Measurements from ENCODE around the gene CCBE1. TPM values are rescaled to one million over a fixed set of nuclear protein-coding genes. Genes with fewer than 3 reads are reported as not detected.

CCBE1 gene
- total and polyA plus RNA-seq, 2 donors (not counting 1 experiment from before 2014, with no cell fraction given), result 122 TPM

DNA sequence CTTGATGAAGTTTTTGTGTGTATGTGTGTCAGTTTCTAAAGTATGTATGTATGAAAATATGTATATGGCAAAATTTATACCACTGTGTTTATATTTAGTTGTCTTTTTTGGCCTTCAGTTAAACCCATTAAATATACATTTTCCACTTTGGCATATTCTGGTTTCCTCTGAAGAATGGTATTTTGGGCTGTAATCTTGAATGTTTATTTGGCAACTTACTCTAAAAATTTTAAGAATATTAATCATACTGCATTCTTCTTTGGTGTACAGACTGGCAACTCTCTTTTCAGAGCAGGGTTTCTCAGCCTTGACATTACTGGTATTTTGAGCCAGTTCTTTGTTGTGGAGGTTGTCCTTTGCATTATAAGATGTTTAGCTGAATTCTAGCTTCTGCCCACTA is 27.9 kb upstream of the CCBE1 start:
- no peaks in the 10 kb centered on the region for H3K9me3 ChIP-seq (ENCODE audit: control insufficient read depth, insufficient read depth, low read depth, low read length)
- DNase-seq (ENCODE audit: low read depth in 2 of 2), result peak; percentile 40 to 54
- H2AFZ ChIP-seq (ENCODE audit: low read length), result peak overlapping the region; percentile 23
- no peak overlapping the region for H3K9ac ChIP-seq (ENCODE audit: insufficient read depth, low read length)
- H3K4me1 ChIP-seq (ENCODE audit: control insufficient read depth, extremely low read depth, insufficient read depth, low read length), result peaks cover 6% of the 10 kb centered on the region
- TF ChIP-seq, protein P1, sequence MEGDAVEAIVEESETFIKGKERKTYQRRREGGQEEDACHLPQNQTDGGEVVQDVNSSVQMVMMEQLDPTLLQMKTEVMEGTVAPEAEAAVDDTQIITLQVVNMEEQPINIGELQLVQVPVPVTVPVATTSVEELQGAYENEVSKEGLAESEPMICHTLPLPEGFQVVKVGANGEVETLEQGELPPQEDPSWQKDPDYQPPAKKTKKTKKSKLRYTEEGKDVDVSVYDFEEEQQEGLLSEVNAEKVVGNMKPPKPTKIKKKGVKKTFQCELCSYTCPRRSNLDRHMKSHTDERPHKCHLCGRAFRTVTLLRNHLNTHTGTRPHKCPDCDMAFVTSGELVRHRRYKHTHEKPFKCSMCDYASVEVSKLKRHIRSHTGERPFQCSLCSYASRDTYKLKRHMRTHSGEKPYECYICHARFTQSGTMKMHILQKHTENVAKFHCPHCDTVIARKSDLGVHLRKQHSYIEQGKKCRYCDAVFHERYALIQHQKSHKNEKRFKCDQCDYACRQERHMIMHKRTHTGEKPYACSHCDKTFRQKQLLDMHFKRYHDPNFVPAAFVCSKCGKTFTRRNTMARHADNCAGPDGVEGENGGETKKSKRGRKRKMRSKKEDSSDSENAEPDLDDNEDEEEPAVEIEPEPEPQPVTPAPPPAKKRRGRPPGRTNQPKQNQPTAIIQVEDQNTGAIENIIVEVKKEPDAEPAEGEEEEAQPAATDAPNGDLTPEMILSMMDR (conservative IDR thresholded peaks at IDR 0.05 in 1 of 2, IDR thresholded peaks at IDR 0.05 in 1 of 2; ENCODE audit: low read depth in 1 of 2, low read length in 2 of 2), result no peak
- no peak for TF ChIP-seq EZH2 (IDR thresholded peaks at IDR 0.05; ENCODE audit: low read length, missing control alignments)
- no peaks in the 10 kb centered on the region for H3K27me3 ChIP-seq (ENCODE audit: control insufficient read depth, insufficient read depth, low read length)
- no peak overlapping the region for H3K4me3 ChIP-seq (replicated peaks in 1 of 4; ENCODE audit: control extremely low read depth in 1 of 4, insufficient read depth in 1 of 4, low read depth in 3 of 4, low read length in 4 of 4)
- H3K27ac ChIP-seq (ENCODE audit: insufficient read depth, low read length), result no peak overlapping the region
- no peaks in the 10 kb centered on the region for H3K79me2 ChIP-seq (ENCODE audit: control insufficient read depth, insufficient read depth, low read length)
- no peaks in the 10 kb centered on the region for H4K20me1 ChIP-seq (ENCODE audit: control insufficient read depth, extremely low read depth, insufficient read depth, low read length)
- H3K4me2 ChIP-seq (ENCODE audit: extremely low read depth, insufficient read depth, low read length), result no peak overlapping the region
- no peaks in the 10 kb centered on the region for H3K36me3 ChIP-seq (ENCODE audit: control insufficient read depth, insufficient read depth, low read length)

DNA sequence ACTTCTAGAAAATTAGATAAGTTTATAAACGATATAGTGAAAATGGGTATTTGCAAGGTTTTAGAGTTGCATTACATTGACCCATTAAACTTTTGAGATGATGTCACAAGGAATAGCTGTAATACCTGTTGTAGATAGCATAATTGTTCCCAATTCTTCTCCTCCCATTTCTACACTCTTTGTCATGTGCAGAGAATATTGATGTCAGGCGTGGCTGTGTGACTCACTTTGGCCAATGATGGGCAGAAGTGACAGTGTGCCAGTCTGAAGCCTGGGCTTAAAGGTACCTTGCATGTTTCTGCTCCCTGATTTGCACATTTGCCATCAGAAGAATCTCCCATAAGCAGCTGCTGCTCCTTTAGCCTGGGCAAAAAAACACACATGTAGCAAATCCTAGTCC is 26.9 kb upstream of the CCBE1 start:
- H3K4me1 ChIP-seq (ENCODE audit: control insufficient read depth, extremely low read depth, insufficient read depth, low read length), result peaks cover 15% of the 10 kb centered on the region
- H3K79me2 ChIP-seq (ENCODE audit: control insufficient read depth, insufficient read depth, low read length), result no peaks in the 10 kb centered on the region
- no peak for DNase-seq (ENCODE audit: low read depth in 2 of 2)
- no peak for TF ChIP-seq EZH2 (IDR thresholded peaks at IDR 0.05; ENCODE audit: low read length, missing control alignments)
- TF ChIP-seq, protein P1 (conservative IDR thresholded peaks at IDR 0.05 in 1 of 2, IDR thresholded peaks at IDR 0.05 in 1 of 2; ENCODE audit: low read depth in 1 of 2, low read length in 2 of 2), result no peak
- H3K27ac ChIP-seq (ENCODE audit: insufficient read depth, low read length), result no peak overlapping the region
- H3K27me3 ChIP-seq (ENCODE audit: control insufficient read depth, insufficient read depth, low read length), result no peaks in the 10 kb centered on the region
- H3K9ac ChIP-seq (ENCODE audit: insufficient read depth, low read length), result no peak overlapping the region
- no peaks in the 10 kb centered on the region for H3K9me3 ChIP-seq (ENCODE audit: control insufficient read depth, insufficient read depth, low read depth, low read length)
- no peak overlapping the region for H2AFZ ChIP-seq (ENCODE audit: low read length)
- H4K20me1 ChIP-seq (ENCODE audit: control insufficient read depth, extremely low read depth, insufficient read depth, low read length), result no peaks in the 10 kb centered on the region
- H3K36me3 ChIP-seq (ENCODE audit: control insufficient read depth, insufficient read depth, low read length), result no peaks in the 10 kb centered on the region
- no peak overlapping the region for H3K4me3 ChIP-seq (replicated peaks in 1 of 4; ENCODE audit: control extremely low read depth in 1 of 4, insufficient read depth in 1 of 4, low read depth in 3 of 4, low read length in 4 of 4)
- no peak overlapping the region for H3K4me2 ChIP-seq (ENCODE audit: extremely low read depth, insufficient read depth, low read length)

DNA sequence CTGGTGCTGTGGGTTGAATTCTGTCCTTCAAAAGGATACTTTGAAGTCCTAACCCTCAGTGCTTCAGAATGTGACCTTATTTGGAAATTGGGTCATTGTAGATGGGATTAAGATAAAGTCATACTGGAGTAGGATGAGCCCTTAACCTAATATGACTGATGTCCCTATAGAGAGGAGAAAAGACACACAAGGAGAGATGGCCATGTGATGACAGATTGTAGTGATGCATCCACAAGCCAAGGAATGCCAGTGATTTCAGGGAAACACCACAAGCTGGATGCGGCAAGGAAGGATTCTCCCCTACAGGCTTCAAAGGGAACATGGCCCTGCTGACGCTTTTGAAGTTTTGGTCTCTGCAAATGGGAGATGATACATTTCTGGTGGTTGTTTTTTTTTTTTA is 24.7 kb upstream of the CCBE1 start:
- Histone ChIP-seq H2AFZ (ENCODE audit: low read length) (no peak overlapping the region), H3K79me2 (ENCODE audit: control insufficient read depth, insufficient read depth, low read length) (no peaks in the 10 kb centered on the region), H3K36me3 (ENCODE audit: control insufficient read depth, insufficient read depth, low read length) (no peaks in the 10 kb centered on the region), H3K27me3 (ENCODE audit: control insufficient read depth, insufficient read depth, low read length) (no peaks in the 10 kb centered on the region), H3K9ac (ENCODE audit: insufficient read depth, low read length) (no peak overlapping the region), H3K4me2 (ENCODE audit: extremely low read depth, insufficient read depth, low read length) (no peak overlapping the region), H3K9me3 (ENCODE audit: control insufficient read depth, insufficient read depth, low read depth, low read length) (no peaks in the 10 kb centered on the region), H4K20me1 (ENCODE audit: control insufficient read depth, extremely low read depth, insufficient read depth, low read length) (no peaks in the 10 kb centered on the region), H3K4me1 (ENCODE audit: control insufficient read depth, extremely low read depth, insufficient read depth, low read length) (peaks cover 27% of the 10 kb centered on the region), H3K27ac (ENCODE audit: insufficient read depth, low read length) (no peak overlapping the region), H3K4me3 (replicated peaks in 1 of 4; ENCODE audit: control extremely low read depth in 1 of 4, insufficient read depth in 1 of 4, low read depth in 3 of 4, low read length in 4 of 4) (no peak overlapping the region)
- no peak for TF ChIP-seq EZH2 (IDR thresholded peaks at IDR 0.05; ENCODE audit: low read length, missing control alignments)
- TF ChIP-seq, protein P1 (conservative IDR thresholded peaks at IDR 0.05 in 1 of 2, IDR thresholded peaks at IDR 0.05 in 1 of 2; ENCODE audit: low read depth in 1 of 2, low read length in 2 of 2), result no peak
- DNase-seq (ENCODE audit: low read depth in 2 of 2), result no peak
